ENCODE data around the gene MSI2.

- no peak for TF ChIP-seq HDAC8 (tag; IDR thresholded peaks at IDR 0.05)
- no peak for TF ChIP-seq YY1 (IDR thresholded peaks at IDR 0.05; ENCODE audit: borderline replicate concordance in 1 of 3, control insufficient read depth in 1 of 3, extremely low read depth in 1 of 3, insufficient read depth in 3 of 3, insufficient read length in 1 of 3, insufficient replicate concordance in 2 of 3, low read depth in 1 of 3, low read length in 2 of 3)
- TF ChIP-seq, protein P1, sequence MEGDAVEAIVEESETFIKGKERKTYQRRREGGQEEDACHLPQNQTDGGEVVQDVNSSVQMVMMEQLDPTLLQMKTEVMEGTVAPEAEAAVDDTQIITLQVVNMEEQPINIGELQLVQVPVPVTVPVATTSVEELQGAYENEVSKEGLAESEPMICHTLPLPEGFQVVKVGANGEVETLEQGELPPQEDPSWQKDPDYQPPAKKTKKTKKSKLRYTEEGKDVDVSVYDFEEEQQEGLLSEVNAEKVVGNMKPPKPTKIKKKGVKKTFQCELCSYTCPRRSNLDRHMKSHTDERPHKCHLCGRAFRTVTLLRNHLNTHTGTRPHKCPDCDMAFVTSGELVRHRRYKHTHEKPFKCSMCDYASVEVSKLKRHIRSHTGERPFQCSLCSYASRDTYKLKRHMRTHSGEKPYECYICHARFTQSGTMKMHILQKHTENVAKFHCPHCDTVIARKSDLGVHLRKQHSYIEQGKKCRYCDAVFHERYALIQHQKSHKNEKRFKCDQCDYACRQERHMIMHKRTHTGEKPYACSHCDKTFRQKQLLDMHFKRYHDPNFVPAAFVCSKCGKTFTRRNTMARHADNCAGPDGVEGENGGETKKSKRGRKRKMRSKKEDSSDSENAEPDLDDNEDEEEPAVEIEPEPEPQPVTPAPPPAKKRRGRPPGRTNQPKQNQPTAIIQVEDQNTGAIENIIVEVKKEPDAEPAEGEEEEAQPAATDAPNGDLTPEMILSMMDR (IDR thresholded peaks at IDR 0.05 in 2 of 3, conservative IDR thresholded peaks at IDR 0.05 in 1 of 3; ENCODE audit: insufficient read depth in 2 of 3, low read depth in 1 of 3, low read length in 3 of 3), result no peak
- TF ChIP-seq SOX6 (IDR thresholded peaks at IDR 0.05), result no peak
- TF ChIP-seq ZNF274 (IDR thresholded peaks at IDR 0.05; ENCODE audit: borderline replicate concordance, low read depth, low read length), result no peak
- no peak for TF ChIP-seq ZNF830 (CRISPR knock-in tag; IDR thresholded peaks at IDR 0.05)
- no peak for TF ChIP-seq POLR2A (conservative IDR thresholded peaks at IDR 0.05)
- TF ChIP-seq, protein P2, sequence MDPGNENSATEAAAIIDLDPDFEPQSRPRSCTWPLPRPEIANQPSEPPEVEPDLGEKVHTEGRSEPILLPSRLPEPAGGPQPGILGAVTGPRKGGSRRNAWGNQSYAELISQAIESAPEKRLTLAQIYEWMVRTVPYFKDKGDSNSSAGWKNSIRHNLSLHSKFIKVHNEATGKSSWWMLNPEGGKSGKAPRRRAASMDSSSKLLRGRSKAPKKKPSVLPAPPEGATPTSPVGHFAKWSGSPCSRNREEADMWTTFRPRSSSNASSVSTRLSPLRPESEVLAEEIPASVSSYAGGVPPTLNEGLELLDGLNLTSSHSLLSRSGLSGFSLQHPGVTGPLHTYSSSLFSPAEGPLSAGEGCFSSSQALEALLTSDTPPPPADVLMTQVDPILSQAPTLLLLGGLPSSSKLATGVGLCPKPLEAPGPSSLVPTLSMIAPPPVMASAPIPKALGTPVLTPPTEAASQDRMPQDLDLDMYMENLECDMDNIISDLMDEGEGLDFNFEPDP (CRISPR knock-in tag; IDR thresholded peaks at IDR 0.05), result no peak
Measured at GRCh38 chr17:57715981-57716380, 459.7 kb downstream of the MSI2 start.

Measured in K562 (cell line).